IPS-18a (cell line): ENCODE measurements around the gene CORO7.

Source experiments
- H3K27ac ChIP-seq: one replicate; pipeline ENCODE4 v1.5.1; 2013; ENCODE audit warnings: low read length
- H3K27me3 ChIP-seq: one replicate; pipeline ENCODE4 v1.6.1; 2013; ENCODE audit warnings: mild to moderate bottlenecking, low read length; ENCODE audit not compliant: control insufficient read depth, insufficient read depth
- H3K36me3 ChIP-seq: one replicate; pipeline ENCODE4 v1.6.1; 2013; ENCODE audit warnings: low read depth, low read length; ENCODE audit not compliant: control insufficient read depth
- H3K4me1 ChIP-seq: one replicate; pipeline ENCODE4 v1.6.1; 2013; ENCODE audit warnings: low read depth, low read length; ENCODE audit not compliant: control insufficient read depth
- H3K4me3 ChIP-seq: one replicate; pipeline ENCODE4 v1.5.1; 2013; ENCODE audit warnings: low read length
- H3K9ac ChIP-seq: one replicate; pipeline ENCODE4 v1.6.1; 2013; ENCODE audit warnings: mild to moderate bottlenecking, low read length, moderate library complexity
- H3K9me3 ChIP-seq: one replicate; pipeline ENCODE4 v1.6.1; 2013; ENCODE audit warnings: low read depth, low read length; ENCODE audit not compliant: control insufficient read depth

CORO7 gene

GRCh38 chr16:4361033-4361943 is 55.1 kb downstream of the CORO7 start:
- no peaks in the 10 kb centered on the region for H3K36me3 ChIP-seq
- H3K9me3 ChIP-seq, result no peaks in the 10 kb centered on the region
- no peak overlapping the region for H3K27ac ChIP-seq
- no peak overlapping the region for H3K4me3 ChIP-seq
- no peak overlapping the region for H3K9ac ChIP-seq
- no peaks in the 10 kb centered on the region for H3K4me1 ChIP-seq
- H3K27me3 ChIP-seq, result no peaks in the 10 kb centered on the region

GRCh38 chr16:4360538-4361021 is 55.8 kb downstream of the CORO7 start:
- H3K9me3 ChIP-seq, result no peaks in the 10 kb centered on the region
- H3K27ac ChIP-seq, result no peak overlapping the region
- no peak overlapping the region for H3K9ac ChIP-seq
- no peaks in the 10 kb centered on the region for H3K36me3 ChIP-seq
- H3K27me3 ChIP-seq, result no peaks in the 10 kb centered on the region
- H3K4me1 ChIP-seq, result no peaks in the 10 kb centered on the region
- no peak overlapping the region for H3K4me3 ChIP-seq

GRCh38 chr16:4359914-4360313 is 56.5 kb downstream of the CORO7 start:
- Histone ChIP-seq H3K4me3 (no peak overlapping the region), H3K36me3 (no peaks in the 10 kb centered on the region)

GRCh38 chr16:4358831-4359561 is 57.4 kb downstream of the CORO7 start:
- Histone ChIP-seq H3K4me1 (no peaks in the 10 kb centered on the region), H3K9me3 (no peaks in the 10 kb centered on the region), H3K4me3 (no peak overlapping the region), H3K9ac (no peak overlapping the region), H3K27ac (no peak overlapping the region), H3K36me3 (no peaks in the 10 kb centered on the region), H3K27me3 (no peaks in the 10 kb centered on the region)

More at GRCh38 chr16:4359914-4360313, 56.5 kb downstream of the CORO7 start:
- no peaks in the 10 kb centered on the region for H3K9me3 ChIP-seq
- no peak overlapping the region for H3K27ac ChIP-seq
- no peaks in the 10 kb centered on the region for H3K4me1 ChIP-seq
- H3K27me3 ChIP-seq, result no peaks in the 10 kb centered on the region
- H3K9ac ChIP-seq, result no peak overlapping the region

- Histone ChIP-seq H3K4me3 (no peak overlapping the region), H3K4me1 (no peaks in the 10 kb centered on the region), H3K27ac (no peak overlapping the region), H3K27me3 (no peaks in the 10 kb centered on the region), H3K36me3 (no peaks in the 10 kb centered on the region), H3K9me3 (no peaks in the 10 kb centered on the region), H3K9ac (no peak overlapping the region)
These were observed 58.2 kb downstream of the CORO7 start for GRCh38 chr16:4358236-4358635.

GRCh38 chr16:4356820-4357219 is 59.6 kb downstream of the CORO7 start:
- H3K36me3 ChIP-seq, result no peaks in the 10 kb centered on the region
- no peaks in the 10 kb centered on the region for H3K9me3 ChIP-seq
- no peak overlapping the region for H3K27ac ChIP-seq
- no peak overlapping the region for H3K9ac ChIP-seq
- H3K4me1 ChIP-seq, result no peaks in the 10 kb centered on the region
- no peaks in the 10 kb centered on the region for H3K27me3 ChIP-seq
- H3K4me3 ChIP-seq, result no peak overlapping the region

GRCh38 chr16:4354512-4355409 is 61.6 kb downstream of the CORO7 start:
- no peaks in the 10 kb centered on the region for H3K9me3 ChIP-seq
- no peak overlapping the region for H3K9ac ChIP-seq
- H3K4me1 ChIP-seq, result peaks cover 4% of the 10 kb centered on the region
- H3K27me3 ChIP-seq, result peaks cover 4% of the 10 kb centered on the region
- H3K36me3 ChIP-seq, result no peaks in the 10 kb centered on the region
- no peak overlapping the region for H3K27ac ChIP-seq
- H3K4me3 ChIP-seq, result no peak overlapping the region

GRCh38 chr16:4353675-4354074 is 62.7 kb downstream of the CORO7 start:
- no peak overlapping the region for H3K9ac ChIP-seq
- peaks cover 4% of the 10 kb centered on the region for H3K27me3 ChIP-seq
- H3K9me3 ChIP-seq, result no peaks in the 10 kb centered on the region
- no peak overlapping the region for H3K4me3 ChIP-seq
- H3K27ac ChIP-seq, result no peak overlapping the region
- H3K36me3 ChIP-seq, result no peaks in the 10 kb centered on the region
- peaks cover 4% of the 10 kb centered on the region for H3K4me1 ChIP-seq

GRCh38 chr16:4352843-4353242 is 63.6 kb downstream of the CORO7 start:
- Histone ChIP-seq H3K27me3 (peaks cover 4% of the 10 kb centered on the region), H3K36me3 (no peaks in the 10 kb centered on the region), H3K4me3 (no peak overlapping the region), H3K4me1 (peaks cover 4% of the 10 kb centered on the region), H3K9me3 (no peaks in the 10 kb centered on the region), H3K27ac (no peak overlapping the region), H3K9ac (no peak overlapping the region)

- Histone ChIP-seq H3K27me3 (peaks cover 4% of the 10 kb centered on the region), H3K27ac (no peak overlapping the region), H3K4me1 (peaks cover 4% of the 10 kb centered on the region), H3K9ac (no peak overlapping the region), H3K36me3 (no peaks in the 10 kb centered on the region), H3K4me3 (no peak overlapping the region), H3K9me3 (no peaks in the 10 kb centered on the region)
These were observed 64.5 kb downstream of the CORO7 start for GRCh38 chr16:4351880-4352279.
